Thyroid gland (tissue), 4 donors: ENCODE measurements around the gene SMKR1.

Experiments used
- CTCF ChIP-seq, 6 experiments: fragments of 200-600 bp in 3 of 6; fragments of 450-650 bp in 3 of 6; sonication (generic) in 3 of 6; IDR thresholded peaks; one replicate each; pipeline ENCODE4 v1.5.1; 2016 to 2019; ENCODE audit warnings: antibody characterized with exemption in 6 of 6, mild to moderate bottlenecking in 2 of 6, inconsistent platforms in 1 of 6, moderate library complexity in 1 of 6
- POLR2A ChIP-seq, 2 donors: fragments of 450-650 bp; IDR thresholded peaks; one replicate each; pipeline ENCODE4 v1.6.1; 2017; ENCODE audit warnings: antibody characterized with exemption in 2 of 2, mild to moderate bottlenecking in 2 of 2, moderate library complexity in 1 of 2

- TF ChIP-seq POLR2A (IDR thresholded peaks at IDR 0.05) = no peak
- no peak for TF ChIP-seq CTCF (IDR thresholded peaks at IDR 0.05)
Measured at GRCh38 chr7:129457101-129457500, 45.2 kb upstream of the SMKR1 start.
